ENCODE data around the gene POLR1F.

DNA sequence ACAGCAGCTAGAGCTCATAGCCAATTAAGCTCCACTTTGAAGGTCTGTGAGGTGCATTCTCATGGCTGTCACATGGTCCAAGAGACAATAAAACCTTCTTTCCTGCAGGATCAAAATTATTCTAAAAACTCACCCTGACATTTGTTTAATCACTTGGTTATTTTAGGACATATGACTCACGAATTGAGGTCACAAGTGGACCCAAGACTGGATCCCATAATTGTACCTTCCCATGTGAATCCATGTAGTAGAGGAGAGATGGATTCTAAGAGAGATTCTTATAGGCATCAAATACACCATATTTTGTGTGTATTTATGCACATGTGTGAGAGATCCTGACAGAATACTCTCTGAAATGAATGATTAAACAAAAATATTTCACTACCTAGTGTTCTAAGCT is 18.1 kb downstream of the POLR1F start:
- TF ChIP-seq, protein P1, sequence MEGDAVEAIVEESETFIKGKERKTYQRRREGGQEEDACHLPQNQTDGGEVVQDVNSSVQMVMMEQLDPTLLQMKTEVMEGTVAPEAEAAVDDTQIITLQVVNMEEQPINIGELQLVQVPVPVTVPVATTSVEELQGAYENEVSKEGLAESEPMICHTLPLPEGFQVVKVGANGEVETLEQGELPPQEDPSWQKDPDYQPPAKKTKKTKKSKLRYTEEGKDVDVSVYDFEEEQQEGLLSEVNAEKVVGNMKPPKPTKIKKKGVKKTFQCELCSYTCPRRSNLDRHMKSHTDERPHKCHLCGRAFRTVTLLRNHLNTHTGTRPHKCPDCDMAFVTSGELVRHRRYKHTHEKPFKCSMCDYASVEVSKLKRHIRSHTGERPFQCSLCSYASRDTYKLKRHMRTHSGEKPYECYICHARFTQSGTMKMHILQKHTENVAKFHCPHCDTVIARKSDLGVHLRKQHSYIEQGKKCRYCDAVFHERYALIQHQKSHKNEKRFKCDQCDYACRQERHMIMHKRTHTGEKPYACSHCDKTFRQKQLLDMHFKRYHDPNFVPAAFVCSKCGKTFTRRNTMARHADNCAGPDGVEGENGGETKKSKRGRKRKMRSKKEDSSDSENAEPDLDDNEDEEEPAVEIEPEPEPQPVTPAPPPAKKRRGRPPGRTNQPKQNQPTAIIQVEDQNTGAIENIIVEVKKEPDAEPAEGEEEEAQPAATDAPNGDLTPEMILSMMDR (optimal IDR thresholded peaks at IDR 0.05 in 1 of 3, IDR thresholded peaks at IDR 0.05 in 1 of 3, conservative IDR thresholded peaks at IDR 0.05 in 1 of 3; ENCODE audit: extremely low read depth in 1 of 3, insufficient read depth in 2 of 3, low read length in 3 of 3), result no peak
- no peak for TF ChIP-seq EZH2 (IDR thresholded peaks at IDR 0.05; ENCODE audit: low read length)

Measured in keratinocyte (primary cell).